Globus pallidus (tissue), 1 donor: Measurements from ENCODE around the gene SIDT2.
A peak's percentile ranks its signal among the peaks of the same experiment; 100 is the strongest.

Experiments
- DNase-seq: peaks from one replicate; pipeline ENCODE4 v3.0.0-alpha.2; 2015; ENCODE audit warnings: low spot score

SIDT2 gene

DNA sequence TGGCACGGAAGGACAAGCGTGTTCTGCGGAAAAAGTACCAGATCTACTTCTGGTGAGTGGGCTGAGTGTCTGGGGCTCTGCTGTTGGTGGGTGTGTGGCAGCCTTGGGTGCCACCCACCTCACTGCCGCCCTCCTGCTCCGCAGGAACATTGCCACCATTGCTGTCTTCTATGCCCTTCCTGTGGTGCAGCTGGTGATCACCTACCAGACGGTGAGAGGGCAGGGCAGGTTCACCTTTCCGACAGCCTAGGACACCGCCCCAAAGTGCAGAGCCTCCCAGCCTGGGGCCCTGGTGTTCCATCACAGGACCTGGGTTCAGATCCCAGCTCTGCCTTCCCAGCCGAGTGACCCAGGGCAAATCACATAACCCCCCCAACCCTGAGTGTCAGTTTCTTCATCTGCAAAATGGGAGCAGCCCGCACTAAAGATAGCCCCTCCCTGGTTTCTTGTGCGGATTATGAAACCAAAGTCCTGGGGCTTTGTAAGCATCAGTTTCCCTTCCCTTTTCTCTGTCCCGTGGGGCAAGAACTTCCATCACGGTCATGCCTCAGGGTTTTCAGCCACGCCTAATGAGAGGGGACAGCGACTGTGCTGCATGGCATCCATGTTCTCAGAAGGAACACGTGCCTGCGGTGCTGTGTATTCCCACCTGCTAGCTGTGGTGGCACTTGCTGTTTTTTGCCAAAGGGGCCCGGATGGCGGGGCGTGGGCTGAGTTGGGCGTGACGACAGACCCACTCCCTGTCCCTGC, 10.8 kb downstream of the SIDT2 start:
- DNase-seq = peak; percentile 20

DNA sequence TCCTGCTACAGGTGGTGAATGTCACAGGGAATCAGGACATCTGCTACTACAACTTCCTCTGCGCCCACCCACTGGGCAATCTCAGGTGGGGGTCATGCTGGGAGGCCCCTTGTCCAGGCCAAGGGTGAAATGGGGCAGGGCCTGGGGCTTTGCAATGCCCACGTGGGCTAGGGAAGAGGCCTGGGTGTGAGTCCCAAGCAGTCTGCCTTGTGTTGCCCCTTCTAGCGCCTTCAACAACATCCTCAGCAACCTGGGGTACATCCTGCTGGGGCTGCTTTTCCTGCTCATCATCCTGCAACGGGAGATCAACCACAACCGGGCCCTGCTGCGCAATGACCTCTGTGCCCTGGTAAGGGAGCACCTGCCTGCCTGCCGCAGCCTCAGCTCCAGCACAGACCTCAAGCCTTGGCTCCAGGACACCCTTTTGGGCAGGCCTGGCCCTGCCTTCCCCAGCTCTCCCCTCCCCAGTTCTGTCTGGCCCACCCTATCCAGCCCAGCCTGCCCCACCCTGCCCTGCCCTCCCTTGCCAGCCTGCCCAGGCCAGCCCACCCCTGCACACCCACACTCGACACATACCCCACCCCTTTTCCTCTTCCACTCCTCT, 11.5 kb downstream of the SIDT2 start:
- no peak for DNase-seq

DNA sequence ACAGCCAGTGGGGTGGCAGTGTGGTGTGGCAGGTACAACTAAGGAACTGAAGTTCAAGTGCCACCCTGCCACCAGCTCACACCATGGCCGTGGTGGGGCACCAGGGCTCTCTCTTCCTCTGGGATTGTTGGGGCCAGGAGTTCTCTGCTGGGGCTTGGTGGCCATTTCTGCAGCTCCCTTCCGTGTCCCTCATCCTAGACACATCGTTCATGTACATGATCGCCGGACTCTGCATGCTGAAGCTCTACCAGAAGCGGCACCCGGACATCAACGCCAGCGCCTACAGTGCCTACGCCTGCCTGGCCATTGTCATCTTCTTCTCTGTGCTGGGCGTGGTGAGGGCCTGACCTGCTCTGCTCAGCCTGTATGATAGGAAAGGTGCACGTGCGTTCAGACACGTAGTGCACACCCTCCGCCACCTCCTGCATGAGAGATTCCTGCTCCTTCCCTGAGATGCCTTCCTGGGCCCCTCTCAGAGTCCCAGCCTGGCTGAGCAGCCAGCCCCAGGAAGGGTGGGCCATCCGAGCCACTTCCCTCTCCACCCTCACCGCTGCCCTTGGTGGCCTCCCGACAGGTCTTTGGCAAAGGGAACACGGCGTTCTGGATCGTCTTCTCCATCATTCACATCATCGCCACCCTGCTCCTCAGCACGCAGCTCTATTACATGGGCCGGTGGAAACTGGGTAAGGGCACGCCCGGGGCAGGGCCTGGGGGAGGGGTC, 13.3 kb downstream of the SIDT2 start:
- no peak for DNase-seq

DNA sequence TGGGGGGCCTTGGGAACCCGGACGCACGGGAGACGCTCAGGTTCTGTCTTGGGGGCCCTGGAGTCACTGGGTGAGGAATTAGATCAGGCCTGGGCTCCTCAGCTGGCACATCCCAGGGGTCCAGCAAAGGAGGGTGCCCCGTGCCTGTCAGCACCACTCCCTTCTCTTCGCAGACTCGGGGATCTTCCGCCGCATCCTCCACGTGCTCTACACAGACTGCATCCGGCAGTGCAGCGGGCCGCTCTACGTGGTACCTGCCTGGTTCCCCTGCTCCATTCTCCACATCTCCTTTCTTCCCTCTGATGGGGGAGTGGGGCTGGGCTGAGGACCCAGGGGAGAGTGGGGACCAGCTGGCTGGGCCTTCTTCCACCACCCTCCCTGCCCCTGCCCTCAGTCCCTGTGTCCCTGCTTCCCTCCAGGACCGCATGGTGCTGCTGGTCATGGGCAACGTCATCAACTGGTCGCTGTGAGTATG, 13.9 kb downstream of the SIDT2 start:
- no peak for DNase-seq

DNA sequence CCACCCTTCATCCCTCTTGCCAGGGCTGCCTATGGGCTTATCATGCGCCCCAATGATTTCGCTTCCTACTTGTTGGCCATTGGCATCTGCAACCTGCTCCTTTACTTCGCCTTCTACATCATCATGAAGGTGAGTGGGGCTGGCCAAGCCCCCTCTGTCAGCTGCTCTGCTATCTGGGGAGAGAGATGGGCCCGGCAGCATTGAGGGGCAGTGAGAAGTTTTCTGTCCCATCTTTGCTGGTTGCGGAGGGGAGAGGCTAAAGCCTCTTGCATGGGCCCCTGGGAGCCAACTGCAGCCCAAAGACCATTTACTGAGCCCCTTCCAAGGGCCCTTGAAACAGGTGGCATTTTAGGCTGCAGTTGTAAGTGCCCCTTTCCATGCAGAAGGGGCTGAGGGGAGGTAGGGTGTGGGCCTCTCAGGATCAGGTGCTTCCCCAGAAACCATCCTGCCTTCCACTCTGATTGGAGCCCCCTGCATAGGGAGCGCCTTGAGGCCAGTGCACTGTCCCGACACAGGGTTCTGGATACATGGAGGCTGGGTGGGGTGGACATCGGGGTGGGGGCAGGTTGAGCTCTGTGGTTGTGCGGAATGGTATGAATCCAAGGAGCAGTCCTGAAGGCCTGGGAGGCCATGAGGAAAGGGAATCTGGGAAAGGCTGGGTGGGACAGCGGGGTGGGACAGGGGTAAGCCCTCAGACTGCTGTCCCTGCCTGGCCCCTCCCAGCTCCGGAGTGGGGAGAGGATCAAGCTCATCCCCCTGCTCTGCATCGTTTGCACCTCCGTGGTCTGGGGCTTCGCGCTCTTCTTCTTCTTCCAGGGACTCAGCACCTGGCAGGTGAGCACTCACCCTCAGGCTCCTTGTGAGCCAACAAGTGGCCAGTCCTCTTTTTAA, 14.8 kb downstream of the SIDT2 start:
- no peak for DNase-seq

DNA sequence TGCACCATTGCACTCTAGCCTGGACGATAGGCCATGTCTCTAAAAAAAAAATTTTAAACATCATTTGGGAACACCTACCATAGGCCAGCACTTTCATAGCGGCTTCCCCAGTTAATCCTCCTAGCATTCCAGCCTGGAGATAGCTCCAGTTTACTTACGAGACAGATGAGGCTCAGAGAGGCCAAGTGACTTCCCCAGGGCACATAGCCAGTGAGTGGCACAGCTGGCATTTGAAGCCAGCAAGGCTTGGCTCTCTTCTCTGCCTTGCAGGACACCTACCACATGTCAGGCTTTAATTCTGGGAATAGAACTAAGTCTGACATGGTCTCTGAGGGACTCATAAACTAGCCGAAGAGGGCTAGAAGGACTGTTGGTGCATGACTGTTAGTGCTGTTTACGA, 15.7 kb downstream of the SIDT2 start:
- DNase-seq = no peak

DNA sequence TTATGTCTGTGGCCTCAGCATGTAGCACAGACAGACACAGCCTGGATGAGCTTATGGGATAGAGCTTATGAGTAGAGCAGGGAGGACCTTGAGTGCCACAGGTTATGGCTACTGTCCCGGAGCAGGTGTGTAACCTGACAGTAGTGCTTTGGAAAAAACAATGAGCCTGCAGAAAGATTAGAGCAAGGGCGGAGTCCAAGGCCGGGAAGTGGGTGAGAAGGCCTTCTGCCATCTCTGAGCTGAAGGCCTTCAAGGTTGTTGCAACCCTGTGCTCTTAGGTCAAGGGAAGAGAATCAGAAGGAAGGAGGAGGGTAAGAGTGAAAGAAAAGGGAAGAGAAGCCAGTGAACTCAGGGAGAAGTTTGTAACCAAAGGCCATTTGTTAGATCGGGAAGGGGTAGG, 16.7 kb downstream of the SIDT2 start:
- DNase-seq = no peak

DNA sequence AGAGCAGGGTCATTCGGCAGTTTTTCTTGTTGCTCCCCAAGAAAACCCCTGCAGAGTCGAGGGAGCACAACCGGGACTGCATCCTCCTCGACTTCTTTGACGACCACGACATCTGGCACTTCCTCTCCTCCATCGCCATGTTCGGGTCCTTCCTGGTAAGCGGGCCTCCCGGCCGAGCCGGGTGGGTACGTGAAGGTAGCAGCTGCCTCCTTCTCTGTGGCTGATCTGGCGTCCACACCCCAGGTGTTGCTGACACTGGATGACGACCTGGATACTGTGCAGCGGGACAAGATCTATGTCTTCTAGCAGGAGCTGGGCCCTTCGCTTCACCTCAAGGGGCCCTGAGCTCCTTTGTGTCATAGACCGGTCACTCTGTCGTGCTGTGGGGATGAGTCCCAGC, 17.2 kb downstream of the SIDT2 start:
- no peak for DNase-seq

DNA sequence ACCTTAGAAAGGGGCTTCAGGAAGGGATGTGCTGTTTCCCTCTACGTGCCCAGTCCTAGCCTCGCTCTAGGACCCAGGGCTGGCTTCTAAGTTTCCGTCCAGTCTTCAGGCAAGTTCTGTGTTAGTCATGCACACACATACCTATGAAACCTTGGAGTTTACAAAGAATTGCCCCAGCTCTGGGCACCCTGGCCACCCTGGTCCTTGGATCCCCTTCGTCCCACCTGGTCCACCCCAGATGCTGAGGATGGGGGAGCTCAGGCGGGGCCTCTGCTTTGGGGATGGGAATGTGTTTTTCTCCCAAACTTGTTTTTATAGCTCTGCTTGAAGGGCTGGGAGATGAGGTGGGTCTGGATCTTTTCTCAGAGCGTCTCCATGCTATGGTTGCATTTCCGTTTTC, 18.5 kb downstream of the SIDT2 start:
- no peak for DNase-seq

DNA sequence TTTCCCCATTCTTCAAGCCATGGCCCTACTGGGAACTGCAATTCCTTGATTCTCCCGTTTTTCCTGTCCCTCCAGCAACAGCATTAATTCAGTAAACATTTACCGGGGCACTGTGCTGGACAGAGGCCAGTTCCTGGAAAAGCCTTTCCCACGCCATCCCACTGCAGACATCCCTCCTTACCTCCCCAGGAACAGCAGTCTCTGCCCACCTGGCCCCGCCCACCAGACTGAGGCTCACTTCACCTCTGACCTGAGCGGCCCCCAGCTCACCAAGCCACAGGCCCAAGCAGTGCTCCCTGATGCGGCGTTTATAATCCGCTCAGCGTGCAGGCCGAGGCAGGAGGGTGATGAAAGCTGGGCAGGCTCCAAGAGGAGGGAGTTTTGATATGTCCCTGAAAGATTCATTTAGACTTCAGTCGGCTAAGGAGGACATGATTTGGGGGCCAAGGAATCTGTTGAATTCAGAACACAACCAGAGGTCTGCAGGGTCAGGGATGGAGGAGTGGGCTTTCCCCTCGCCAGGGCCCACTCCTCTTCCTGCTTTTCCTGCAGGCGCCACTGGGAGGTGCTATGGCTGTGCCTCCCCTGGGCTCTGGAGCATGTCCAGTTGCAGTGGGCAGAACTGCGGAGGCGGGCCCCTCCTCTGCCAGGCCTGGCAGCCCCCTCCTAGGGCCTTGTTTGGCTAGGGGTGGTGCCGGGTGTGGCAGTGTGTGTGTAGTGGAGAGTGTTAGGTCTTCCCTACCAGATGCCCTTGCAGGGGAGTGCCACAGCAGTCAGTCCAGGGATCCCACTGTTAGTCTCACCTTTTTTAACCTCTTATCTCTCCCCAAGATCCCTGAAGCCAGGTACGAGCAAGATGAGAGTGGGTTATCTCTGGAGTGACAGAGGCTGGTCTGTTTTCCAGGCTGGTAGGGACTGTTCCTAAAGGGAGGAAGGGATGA, 19.2 kb downstream of the SIDT2 start:
- no peak for DNase-seq

DNA sequence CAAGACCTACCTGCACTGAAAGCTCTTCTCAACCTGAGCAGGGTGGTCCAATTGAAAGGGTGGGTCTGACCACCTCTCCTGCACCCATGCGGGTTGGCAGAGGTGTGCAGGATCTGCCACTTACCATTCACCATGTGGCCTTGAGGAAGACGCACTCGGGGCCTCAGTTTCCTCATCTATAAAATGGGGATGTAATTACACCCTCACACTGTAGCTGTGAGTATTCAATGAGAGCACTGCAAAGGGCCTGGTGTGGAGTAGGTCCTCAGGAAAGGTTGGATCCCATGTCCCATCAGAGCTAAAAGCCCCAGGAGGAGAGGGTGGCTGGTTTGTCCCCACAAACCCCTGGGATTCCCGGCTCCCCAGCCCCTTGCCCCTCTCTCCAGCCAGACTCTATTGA, 20.1 kb downstream of the SIDT2 start:
- no peak for DNase-seq

DNA sequence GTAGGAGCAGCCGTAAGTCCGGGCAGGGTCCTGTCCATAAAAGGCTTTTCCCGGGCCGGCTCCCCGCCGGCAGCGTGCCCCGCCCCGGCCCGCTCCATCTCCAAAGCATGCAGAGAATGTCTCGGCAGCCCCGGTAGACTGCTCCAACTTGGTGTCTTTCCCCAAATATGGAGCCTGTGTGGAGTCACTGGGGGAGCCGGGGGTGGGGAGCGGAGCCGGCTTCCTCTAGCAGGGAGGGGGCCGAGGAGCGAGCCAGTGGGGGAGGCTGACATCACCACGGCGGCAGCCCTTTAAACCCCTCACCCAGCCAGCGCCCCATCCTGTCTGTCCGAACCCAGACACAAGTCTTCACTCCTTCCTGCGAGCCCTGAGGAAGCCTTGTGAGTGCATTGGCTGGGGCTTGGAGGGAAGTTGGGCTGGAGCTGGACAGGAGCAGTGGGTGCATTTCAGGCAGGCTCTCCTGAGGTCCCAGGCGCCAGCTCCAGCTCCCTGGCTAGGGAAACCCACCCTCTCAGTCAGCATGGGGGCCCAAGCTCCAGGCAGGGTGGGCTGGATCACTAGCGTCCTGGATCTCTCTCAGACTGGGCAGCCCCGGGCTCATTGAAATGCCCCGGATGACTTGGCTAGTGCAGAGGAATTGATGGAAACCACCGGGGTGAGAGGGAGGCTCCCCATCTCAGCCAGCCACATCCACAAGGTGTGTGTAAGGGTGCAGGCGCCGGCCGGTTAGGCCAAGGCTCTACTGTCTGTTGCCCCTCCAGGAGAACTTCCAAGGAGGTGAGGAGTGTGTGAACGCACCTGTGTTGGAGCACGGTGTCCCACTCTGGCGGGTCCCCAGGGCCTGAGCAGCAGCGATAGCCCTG, 20.7 kb downstream of the SIDT2 start, which contains the start of gene TAGLN:
TAGLN (plus strand) TSS at position 318 of the 863 bp plus-strand sequence. CDS start 3,644 bp downstream, outside the sequence.
- DNase-seq = no peak

DNA sequence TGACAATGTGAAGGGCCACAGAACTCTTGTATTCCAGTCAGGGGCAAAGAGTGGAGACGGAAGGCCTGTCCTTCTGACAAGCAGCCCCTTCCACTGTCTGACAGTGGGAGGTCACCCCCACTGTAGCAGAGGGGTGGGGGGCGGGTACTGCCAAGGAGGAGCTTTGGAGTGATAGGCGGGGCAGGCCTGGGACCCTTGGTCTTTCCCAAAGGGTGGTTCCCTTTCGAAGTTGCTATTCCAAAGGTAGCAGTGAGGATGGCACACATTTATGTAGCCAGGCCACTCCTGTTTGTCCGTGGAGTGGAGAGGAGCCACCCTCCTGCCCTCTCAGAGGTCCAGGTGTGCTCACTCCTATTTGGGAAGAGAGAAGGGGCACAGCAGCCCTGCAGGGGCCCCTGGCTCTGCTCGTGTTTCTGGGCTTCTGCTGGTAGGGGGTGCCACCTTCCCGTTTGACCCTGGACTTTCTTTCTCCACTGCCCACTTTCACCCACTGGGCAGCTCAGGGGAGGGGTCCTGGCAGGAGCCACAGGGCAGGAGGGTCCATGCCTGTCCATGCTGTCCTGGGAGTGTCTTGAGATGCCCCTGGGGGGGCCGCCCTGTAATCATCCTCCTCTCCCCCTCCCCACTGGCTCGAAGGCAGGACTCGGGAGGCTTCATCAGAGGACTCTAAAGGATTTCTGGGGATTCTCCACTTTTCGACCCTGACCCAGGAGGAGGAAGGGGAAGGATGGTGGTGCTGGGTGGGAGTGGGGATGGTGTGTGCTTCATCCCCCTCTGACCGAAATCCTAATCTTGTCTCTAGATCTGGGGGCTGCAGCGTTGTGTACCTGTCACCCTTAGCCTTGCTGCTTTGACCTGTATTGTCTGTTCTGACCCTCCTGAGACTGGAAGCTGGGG, 21.6 kb downstream of the SIDT2 start:
- DNase-seq = no peak

DNA sequence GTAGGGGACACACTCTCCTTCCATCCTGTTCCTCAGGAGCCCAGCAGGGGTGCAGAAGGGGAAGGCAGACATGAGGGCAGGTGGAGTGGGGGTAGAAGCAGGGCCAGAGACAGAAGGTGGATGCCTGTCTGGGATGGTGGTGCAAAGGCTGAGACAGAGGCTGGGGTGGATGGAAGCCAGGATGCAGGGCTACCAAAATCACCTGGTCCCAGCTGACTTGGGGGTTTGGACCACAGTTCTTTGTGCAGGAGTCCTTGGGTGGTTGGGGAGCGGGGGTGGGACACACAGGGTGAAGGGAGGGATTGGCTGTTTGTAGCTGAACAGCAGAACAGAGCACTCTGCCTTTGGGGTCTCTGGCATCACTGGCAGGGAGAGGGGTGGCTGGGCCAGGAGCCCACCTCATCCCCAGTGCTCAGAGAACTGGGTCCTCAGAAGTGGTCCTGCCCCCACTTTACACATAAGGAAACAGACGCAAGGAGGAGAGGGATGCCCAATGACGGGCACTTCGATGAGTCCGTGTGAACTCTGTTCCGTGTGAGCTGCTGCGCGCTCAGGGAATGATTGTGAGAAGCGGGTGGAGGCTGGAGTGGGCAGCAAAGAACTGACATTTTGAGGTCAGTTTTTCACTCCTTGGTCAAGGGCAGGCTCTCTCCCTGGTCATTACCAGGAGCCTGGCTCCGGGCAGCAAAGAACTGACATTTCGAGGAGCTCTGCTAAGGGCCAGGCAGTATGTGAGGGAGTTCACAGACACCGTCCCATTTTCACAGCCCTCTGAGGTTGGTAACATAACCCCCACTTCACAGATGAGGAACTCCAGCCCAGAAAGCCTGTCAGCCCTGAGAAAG, 22.5 kb downstream of the SIDT2 start:
- no peak for DNase-seq

DNA sequence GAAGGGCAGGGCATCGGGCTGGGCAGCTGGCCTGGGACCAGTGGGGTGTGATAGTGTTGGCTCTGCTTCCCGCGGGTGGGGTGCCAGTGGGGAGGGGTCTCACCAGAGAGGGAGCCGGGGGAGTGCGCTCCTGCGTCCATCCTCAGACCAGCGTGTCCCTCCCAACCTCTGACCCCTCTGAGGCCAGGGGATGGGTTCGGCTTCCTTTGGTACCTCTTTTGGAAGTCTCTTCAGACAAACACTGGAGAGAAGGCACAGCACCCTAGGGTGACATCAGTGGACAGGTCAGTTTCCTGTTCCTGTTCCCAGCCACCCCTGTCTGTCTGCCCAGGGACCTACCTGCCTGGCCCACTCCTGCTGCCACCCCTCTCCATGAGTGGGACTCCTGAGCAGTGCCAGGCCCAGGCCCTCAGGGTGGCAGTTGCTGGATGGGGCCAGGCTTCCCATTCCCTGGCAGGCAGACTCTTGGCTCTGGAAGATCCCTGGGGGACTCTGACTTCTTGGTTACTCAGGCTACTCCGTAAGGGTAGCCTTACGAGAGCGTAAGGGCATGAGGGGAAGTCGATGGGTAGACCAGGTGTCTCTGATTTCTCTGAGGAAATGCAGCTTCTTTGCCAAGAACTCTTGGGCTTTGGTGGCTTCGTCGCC, 23.2 kb downstream of the SIDT2 start:
- no peak for DNase-seq

DNA sequence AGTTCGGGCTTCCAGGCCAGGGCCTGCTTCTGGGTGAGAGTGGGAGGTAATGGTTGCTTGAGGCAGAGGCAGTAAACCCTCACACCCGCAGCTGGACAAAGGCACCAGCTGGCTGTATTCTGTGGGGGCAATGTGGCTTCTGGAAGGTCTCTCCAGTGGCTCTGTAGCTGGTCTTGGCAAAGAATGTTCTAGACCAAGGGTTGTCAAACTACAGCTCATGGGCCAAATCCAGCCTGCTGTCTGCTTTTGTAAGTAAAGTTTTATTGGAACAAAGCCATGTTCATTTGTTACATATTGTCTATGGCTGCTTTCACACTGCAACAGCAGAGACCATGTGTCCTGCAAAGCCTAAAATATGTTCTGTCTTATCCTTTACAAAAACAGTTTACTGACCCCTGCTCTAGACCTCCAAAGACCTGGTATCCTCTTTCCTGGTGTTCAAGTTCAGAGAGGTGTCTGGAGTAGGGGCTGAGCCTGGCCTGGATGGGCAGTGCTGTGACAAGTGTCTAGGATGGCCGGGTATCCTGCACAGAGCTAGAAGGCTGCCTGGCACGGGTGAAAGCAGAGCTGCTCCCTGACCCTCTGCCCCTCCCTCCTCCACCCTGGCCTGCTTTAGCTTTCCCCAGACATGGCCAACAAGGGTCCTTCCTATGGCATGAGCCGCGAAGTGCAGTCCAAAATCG, 24.0 kb downstream of the SIDT2 start:
- no peak for DNase-seq

DNA sequence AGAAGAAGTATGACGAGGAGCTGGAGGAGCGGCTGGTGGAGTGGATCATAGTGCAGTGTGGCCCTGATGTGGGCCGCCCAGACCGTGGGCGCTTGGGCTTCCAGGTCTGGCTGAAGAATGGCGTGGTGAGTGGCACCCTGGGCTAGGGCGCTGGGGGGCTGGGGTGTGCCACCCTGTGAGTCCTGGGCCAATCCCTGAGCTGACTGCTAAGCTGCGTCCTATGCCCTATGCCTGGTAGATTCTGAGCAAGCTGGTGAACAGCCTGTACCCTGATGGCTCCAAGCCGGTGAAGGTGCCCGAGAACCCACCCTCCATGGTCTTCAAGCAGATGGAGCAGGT, 24.5 kb downstream of the SIDT2 start:
- no peak for DNase-seq
